Uterus (tissue), 2 donors: ENCODE data around the gene LRCH2.

Experiments used
- POLR2A ChIP-seq, 2 donors: fragments of 450-650 bp; IDR thresholded peaks; one replicate each; pipeline ENCODE4 v1.6.1; 2016; ENCODE audit warnings: antibody characterized with exemption in 2 of 2, mild to moderate bottlenecking in 1 of 2, moderate library complexity in 1 of 2
- TF ChIP-seq, protein P1 (sequence below), 4 experiments: fragments of 200-600 bp in 2 of 4; fragments of 450-650 bp in 2 of 4; sonication (generic) in 2 of 4; IDR thresholded peaks; one replicate each; pipeline ENCODE4 v1.5.1; 2016 to 2019; ENCODE audit warnings: antibody characterized with exemption in 4 of 4, mild to moderate bottlenecking in 2 of 4, moderate library complexity in 1 of 4

DNA sequence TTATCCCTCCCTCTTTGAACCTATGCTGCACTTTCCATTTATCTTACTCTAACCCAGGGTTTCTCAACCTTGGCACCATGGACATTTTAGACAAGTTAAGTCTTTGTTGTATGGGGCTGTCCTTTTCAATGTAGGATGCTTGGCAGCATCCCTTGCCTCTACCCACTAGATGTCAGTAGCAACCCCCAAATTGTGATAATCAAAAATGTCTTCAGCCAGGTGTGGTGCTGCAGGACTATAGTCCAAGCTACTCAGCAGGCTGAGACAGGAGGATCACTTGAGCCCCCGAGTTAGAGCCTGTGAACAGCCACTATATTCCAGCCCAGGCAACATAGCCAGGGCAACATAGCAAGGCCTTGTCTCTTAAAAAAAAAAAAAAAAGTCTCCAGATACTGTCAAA lies 7.0 kb downstream of the LRCH2 start:
- TF ChIP-seq, protein P1, sequence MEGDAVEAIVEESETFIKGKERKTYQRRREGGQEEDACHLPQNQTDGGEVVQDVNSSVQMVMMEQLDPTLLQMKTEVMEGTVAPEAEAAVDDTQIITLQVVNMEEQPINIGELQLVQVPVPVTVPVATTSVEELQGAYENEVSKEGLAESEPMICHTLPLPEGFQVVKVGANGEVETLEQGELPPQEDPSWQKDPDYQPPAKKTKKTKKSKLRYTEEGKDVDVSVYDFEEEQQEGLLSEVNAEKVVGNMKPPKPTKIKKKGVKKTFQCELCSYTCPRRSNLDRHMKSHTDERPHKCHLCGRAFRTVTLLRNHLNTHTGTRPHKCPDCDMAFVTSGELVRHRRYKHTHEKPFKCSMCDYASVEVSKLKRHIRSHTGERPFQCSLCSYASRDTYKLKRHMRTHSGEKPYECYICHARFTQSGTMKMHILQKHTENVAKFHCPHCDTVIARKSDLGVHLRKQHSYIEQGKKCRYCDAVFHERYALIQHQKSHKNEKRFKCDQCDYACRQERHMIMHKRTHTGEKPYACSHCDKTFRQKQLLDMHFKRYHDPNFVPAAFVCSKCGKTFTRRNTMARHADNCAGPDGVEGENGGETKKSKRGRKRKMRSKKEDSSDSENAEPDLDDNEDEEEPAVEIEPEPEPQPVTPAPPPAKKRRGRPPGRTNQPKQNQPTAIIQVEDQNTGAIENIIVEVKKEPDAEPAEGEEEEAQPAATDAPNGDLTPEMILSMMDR (IDR thresholded peaks at IDR 0.05), result peak; percentile 19 to 42 (median 29)
- no peak for TF ChIP-seq POLR2A (IDR thresholded peaks at IDR 0.05)
